Left ventricle myocardium inferior (tissue), 1 donor: ENCODE measurements around the gene MCM6. TPM values are rescaled to one million over a fixed set of nuclear protein-coding genes. Genes with fewer than 3 reads are reported as not detected.
A peak's percentile ranks its signal among the peaks of the same experiment; 100 is the strongest.

Experiments
- DNase-seq: peaks from one replicate; pipeline ENCODE4 v3.0.0-alpha.2; 2020
- H3K27ac ChIP-seq: fragments of 200-600 bp; replicated peaks from 2 replicates; pipeline ENCODE4 v1.8.0; 2021
- H3K27me3 ChIP-seq: fragments of 200-600 bp; 2 replicates; pipeline ENCODE4 v1.8.0; 2021; ENCODE audit warnings: low read depth
- H3K36me3 ChIP-seq: fragments of 200-600 bp; 2 replicates; pipeline ENCODE4 v1.8.0; 2021
- H3K4me1 ChIP-seq: fragments of 200-600 bp; 2 replicates; pipeline ENCODE4 v1.8.0; 2021
- H3K4me3 ChIP-seq: fragments of 200-600 bp; 2 replicates; pipeline ENCODE4 v1.8.0; 2021; ENCODE audit warnings: mild to moderate bottlenecking, moderate library complexity
- H3K9me3 ChIP-seq: fragments of 200-600 bp; replicated peaks from 2 replicates; pipeline ENCODE4 v1.8.0; 2021
- intact Hi-C: fragments of 100-400 bp; cut with micrococcal nuclease; formaldehyde crosslinking; loops from one replicate; pipeline ENCODE4 v1.11.0; 2022
- total RNA-seq: library from RNA; stranded (reverse); fragmentation: NEBNext Ultra II Directional; extraction: Animal tissue kit (Norgen Biotek cat#: 25700); gene quantifications from one replicate; pipeline ENCODE4 v1.2.1, GENCODE V29; 2021
- TF ChIP-seq, protein P1 (sequence below): fragments of 200-600 bp; IDR thresholded peaks from 2 replicates; pipeline ENCODE4 v1.8.0; 2021; ENCODE audit warnings: antibody characterized with exemption, mild to moderate bottlenecking, borderline replicate concordance
- donor health status: DM: no; HTN: yes; CAD: no; lungs with severe emphysema.

MCM6 gene
- total RNA-seq, 1 donor from 2014 or later = 2.9 TPM

DNA sequence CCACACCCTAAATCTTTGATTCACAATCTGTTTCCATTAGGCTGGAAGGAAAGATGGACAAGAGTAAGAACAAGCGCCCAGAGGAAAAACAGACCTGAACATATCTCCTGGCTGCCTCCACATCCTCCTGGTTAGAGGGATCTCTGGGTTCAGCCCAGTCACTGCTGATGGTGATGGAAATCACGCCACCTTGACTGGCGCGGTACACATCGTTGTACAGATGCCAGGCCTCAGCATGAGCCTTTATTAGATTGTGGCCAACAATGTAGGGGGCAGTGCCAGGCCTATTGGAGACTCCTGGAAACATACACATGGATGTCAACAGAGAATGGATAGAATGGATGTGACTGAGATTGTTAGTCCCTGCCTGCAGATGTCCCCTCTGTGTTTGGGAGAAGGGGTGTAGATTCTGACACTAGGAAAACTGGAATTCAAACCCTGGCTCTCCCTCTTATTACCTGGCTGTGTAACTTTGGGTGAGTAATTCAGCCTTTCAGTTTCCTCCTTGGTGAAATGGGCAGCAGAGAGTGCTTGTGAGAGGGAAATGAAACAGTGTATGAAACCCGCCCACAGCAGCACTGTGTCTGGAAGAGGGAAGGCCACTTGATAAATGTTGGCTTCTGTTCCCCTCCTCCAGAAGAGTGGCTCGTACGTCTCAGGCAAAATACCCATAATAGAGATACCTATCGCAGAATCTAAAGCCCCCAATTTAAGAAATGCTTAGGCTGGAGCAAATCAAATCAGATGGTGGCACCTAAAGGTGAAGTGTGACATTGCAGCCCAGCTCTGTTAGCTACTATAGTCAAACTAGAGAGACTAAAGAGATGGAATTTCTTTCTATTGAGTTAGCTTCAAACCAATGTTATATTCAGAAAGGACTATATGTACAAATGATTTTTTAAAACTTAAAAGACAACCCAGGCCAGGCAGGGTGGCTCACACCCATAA is 75.5 kb downstream of the MCM6 start:
- no peak for DNase-seq
- intact Hi-C loops = no loop called here
- TF ChIP-seq, protein P1, sequence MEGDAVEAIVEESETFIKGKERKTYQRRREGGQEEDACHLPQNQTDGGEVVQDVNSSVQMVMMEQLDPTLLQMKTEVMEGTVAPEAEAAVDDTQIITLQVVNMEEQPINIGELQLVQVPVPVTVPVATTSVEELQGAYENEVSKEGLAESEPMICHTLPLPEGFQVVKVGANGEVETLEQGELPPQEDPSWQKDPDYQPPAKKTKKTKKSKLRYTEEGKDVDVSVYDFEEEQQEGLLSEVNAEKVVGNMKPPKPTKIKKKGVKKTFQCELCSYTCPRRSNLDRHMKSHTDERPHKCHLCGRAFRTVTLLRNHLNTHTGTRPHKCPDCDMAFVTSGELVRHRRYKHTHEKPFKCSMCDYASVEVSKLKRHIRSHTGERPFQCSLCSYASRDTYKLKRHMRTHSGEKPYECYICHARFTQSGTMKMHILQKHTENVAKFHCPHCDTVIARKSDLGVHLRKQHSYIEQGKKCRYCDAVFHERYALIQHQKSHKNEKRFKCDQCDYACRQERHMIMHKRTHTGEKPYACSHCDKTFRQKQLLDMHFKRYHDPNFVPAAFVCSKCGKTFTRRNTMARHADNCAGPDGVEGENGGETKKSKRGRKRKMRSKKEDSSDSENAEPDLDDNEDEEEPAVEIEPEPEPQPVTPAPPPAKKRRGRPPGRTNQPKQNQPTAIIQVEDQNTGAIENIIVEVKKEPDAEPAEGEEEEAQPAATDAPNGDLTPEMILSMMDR = no peak

GRCh38 chr2:135799738-135800137 is 76.5 kb downstream of the MCM6 start:
- TF ChIP-seq, protein P1 = no peak
- peaks cover 11% of the 10 kb centered on the region for H3K9me3 ChIP-seq
- H3K27me3 ChIP-seq = no peaks in the 10 kb centered on the region
- no peak overlapping the region for H3K27ac ChIP-seq
- intact Hi-C loops = no loop called here
- no peaks in the 10 kb centered on the region for H3K36me3 ChIP-seq
- H3K4me3 ChIP-seq = no peak overlapping the region
- no peak for DNase-seq
- H3K4me1 ChIP-seq = peaks cover 14% of the 10 kb centered on the region

More for the DNA sequence above, 75.5 kb downstream of the MCM6 start:
- H3K9me3 ChIP-seq = peaks cover 11% of the 10 kb centered on the region
- H3K27ac ChIP-seq = no peak overlapping the region
- H3K4me3 ChIP-seq = no peak overlapping the region
- peaks cover 14% of the 10 kb centered on the region for H3K4me1 ChIP-seq
- no peaks in the 10 kb centered on the region for H3K27me3 ChIP-seq
- H3K36me3 ChIP-seq = no peaks in the 10 kb centered on the region

DNA sequence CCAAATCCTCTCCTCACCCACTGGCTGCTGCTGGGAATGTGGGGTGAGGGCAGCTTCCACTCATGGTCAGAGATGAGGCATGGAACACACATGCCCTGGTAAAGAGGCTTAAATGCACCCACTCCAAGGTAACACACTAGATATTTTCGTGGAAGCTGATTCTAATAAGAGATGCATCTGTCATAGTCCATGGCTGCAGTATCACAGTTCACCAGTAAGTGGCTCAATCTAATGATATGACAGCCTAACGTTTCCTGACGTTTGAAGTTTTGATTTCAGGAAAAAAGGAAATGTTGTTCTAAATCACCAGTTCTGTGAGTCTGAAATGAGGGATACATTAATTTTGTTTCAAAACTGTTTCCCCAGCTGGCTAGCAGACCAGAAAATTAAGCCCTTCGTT is 77.5 kb downstream of the MCM6 start:
- H3K36me3 ChIP-seq = no peaks in the 10 kb centered on the region
- intact Hi-C loops = no loop called here
- H3K27me3 ChIP-seq = no peaks in the 10 kb centered on the region
- H3K27ac ChIP-seq = no peak overlapping the region
- peaks cover 11% of the 10 kb centered on the region for H3K9me3 ChIP-seq
- TF ChIP-seq, protein P1 = peak; percentile 38
- no peak overlapping the region for H3K4me3 ChIP-seq
- H3K4me1 ChIP-seq = peaks cover 14% of the 10 kb centered on the region
- no peak for DNase-seq

DNA sequence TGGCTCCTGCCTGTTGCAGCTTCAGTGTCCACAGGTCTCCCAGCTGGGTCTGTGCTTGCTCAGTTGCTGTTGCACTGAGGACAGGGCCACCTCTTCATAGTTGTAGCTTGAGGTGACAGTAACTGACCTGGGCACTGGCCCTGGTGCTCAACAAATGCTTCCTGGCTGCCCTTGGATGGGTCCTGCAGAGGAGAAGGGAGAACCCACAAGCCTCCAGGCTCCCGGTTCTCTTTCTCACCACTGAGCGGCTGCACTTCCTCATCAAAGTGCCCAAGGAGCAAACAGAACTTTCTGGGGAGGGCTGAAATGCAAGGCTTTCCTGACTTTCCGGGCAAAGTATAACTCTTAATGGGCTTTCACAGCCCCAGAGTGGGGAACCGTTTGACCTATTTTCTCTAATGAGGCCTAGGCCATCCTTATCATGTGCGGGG is 78.0 kb downstream of the MCM6 start:
- TF ChIP-seq, protein P1 = no peak
- Histone ChIP-seq H3K9me3 (peaks cover 11% of the 10 kb centered on the region), H3K4me3 (no peak overlapping the region), H3K36me3 (no peaks in the 10 kb centered on the region), H3K4me1 (peaks cover 14% of the 10 kb centered on the region), H3K27ac (no peak overlapping the region), H3K27me3 (no peaks in the 10 kb centered on the region)
- DNase-seq = no peak
- intact Hi-C loops = no loop called here

GRCh38 chr2:135797497-135798274 is 78.6 kb downstream of the MCM6 start:
- TF ChIP-seq, protein P1 = peak; percentile 90
- Histone ChIP-seq H3K4me1 (peaks cover 14% of the 10 kb centered on the region), H3K9me3 (peaks cover 11% of the 10 kb centered on the region), H3K36me3 (no peaks in the 10 kb centered on the region), H3K4me3 (no peak overlapping the region), H3K27me3 (no peaks in the 10 kb centered on the region), H3K27ac (peak overlapping the region; percentile 53)
- peak; percentile 58 for DNase-seq
- intact Hi-C loops = no loop called here
